Measurements from ENCODE around the gene KLRC4.
"Not testable (repeated sequence)": the region's sequence is repeated elsewhere in the genome, so short reads cannot be mapped to it uniquely, and the experiment has no call there.

DNA sequence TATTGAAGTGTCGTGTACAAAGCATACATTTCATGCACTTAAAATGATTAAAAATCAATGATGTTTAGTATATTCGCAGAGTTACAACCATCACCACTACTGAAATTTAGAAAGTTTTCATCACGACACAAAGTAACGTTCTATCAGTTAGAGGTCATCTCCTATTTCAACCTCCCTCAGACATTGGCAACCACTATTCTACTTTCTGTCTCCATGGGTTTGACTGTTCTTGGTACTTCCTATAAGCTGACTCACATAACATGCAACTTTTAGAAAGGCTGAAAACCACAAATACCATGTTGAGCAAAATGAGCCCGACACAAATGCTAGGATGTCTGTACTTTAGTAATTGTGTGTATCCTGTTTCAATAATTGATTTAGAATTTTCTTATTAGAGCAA, 36.5 kb upstream of the KLRC4 start:
- TF ChIP-seq EZH2 (IDR thresholded peaks at IDR 0.05; ENCODE audit: low read depth) = not testable (repeated sequence)
- TF ChIP-seq, protein P1, sequence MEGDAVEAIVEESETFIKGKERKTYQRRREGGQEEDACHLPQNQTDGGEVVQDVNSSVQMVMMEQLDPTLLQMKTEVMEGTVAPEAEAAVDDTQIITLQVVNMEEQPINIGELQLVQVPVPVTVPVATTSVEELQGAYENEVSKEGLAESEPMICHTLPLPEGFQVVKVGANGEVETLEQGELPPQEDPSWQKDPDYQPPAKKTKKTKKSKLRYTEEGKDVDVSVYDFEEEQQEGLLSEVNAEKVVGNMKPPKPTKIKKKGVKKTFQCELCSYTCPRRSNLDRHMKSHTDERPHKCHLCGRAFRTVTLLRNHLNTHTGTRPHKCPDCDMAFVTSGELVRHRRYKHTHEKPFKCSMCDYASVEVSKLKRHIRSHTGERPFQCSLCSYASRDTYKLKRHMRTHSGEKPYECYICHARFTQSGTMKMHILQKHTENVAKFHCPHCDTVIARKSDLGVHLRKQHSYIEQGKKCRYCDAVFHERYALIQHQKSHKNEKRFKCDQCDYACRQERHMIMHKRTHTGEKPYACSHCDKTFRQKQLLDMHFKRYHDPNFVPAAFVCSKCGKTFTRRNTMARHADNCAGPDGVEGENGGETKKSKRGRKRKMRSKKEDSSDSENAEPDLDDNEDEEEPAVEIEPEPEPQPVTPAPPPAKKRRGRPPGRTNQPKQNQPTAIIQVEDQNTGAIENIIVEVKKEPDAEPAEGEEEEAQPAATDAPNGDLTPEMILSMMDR (conservative IDR thresholded peaks at IDR 0.05) = not testable (repeated sequence)

All from PC-9 (cell line).